ENCODE data around the gene GMCL1.

The GMCL1 gene

GRCh38 chr2:69829256-69830044, at the start of gene GMCL1:
Gene GMCL1, plus strand, starts transcription at chr2:69829660. Its CDS starts 233 bp downstream, at chr2:69829893.
- H3K4me1 ChIP-seq, result peaks cover 15% of the 10 kb centered on the region
- in situ Hi-C loops (cut with MboI; ENCODE audit: low sequenced_read_pairs), result no loop called here
- H3K9me3 ChIP-seq, result no peaks in the 10 kb centered on the region
- H3K4me3 ChIP-seq, result peak within 1 kb of the TSS; percentile 86
- H3K27me3 ChIP-seq (ENCODE audit: low read depth), result no peaks in the 10 kb centered on the region
- no peaks in the 10 kb centered on the region for H3K36me3 ChIP-seq (replicated peaks)
- DNase-seq (ENCODE audit: low spot score in 2 of 2), result peak; percentile 93 to 98

DNA sequence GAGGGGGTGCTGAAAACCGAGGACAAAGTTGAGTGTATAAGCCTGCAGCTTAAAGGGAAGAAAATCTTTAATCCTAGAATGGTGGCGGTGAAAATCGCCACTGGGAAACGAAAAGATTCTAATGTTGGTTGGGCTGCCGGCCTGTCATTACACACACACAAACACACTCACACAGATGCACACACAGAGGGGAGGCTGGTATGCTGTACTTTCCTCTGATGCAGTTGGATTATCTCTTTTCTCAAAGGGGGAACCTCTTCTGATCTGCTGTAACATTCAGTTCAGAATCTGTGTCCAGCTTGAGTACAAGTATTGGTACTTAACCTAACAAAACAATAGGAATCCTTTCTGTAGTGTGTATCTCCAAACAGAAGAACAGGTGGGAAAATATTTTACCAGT, 48.5 kb upstream of the GMCL1 start:
- Histone ChIP-seq H3K4me1 (peaks cover 22% of the 10 kb centered on the region), H3K4me3 (no peak overlapping the region), H3K27me3 (ENCODE audit: low read depth) (no peaks in the 10 kb centered on the region), H3K36me3 (replicated peaks) (no peaks in the 10 kb centered on the region), H3K9me3 (peaks cover 3% of the 10 kb centered on the region; the same call in 1 of the 2 replicates)
- in situ Hi-C loops (cut with MboI; ENCODE audit: low sequenced_read_pairs), result no loop called here
- no peak for DNase-seq (ENCODE audit: low spot score in 2 of 2)

DNA sequence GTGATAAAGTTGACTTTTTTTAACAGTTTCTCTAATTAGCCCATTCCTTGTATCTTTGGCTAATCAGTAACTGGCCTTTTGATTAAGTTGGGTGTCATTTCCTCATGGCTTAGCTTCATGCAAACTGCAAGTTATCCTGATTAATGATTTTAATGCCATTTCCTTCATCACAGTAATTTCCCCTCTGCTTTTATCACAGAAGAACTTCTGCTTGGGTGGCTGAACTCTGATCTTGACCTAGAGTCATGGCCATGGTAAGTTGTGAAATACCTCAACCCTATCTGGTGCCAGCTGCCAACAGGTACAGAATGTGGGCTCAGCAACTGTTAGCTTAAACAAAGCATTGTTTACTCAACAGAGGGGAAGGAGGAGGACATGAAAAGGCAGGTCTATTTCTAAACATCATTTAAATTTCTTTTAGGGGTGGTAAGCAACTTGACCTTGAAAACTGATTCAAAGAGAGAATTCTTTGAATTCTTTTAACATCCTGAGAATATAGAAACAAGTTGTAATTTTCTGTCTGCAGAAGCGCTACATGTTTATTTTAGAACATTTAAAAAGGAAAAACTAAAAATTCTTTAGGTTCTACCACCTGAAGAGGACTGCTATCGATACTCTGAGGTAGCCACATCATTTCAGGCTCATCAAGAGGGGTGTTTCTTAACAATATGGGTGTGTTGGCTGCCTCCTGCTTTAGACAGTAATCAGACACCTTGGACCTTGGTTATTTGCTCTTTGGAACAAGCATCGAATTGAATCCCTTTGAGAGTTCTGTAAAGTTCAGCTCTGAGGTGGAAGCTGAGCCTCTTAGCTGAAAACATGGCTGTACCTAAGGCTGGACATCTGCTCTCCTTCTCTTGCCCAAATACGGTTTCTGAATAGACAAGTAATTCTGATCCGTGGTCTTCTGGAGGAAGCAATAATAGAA, 47.9 kb upstream of the GMCL1 start:
- no peaks in the 10 kb centered on the region for H3K27me3 ChIP-seq (ENCODE audit: low read depth)

DNA sequence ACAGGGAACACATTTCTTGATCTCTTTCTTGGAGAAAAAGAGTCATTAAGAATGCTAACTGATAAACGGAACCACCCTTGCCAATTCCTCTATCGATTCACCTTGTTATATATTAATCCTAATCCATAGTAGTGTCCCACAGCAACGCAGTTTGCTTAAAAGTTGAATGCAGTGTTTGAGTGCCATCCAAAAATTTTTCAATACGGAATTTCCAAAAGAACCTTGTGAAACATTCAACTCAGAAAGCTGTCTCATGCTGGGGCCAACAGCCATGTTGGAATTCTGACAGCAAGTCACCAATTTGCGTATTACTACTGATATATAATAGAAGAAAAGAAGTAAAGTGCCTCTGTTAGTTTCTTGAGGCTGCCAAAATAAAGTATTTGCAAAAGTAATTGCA, 45.2 kb upstream of the GMCL1 start:
- no peak for DNase-seq (ENCODE audit: low spot score in 2 of 2)

More for the DNA sequence above, 47.9 kb upstream of the GMCL1 start:
- no peak for DNase-seq (ENCODE audit: low spot score in 2 of 2)
- in situ Hi-C loops (cut with MboI; ENCODE audit: low sequenced_read_pairs), result no loop called here
- H3K4me1 ChIP-seq, result peaks cover 22% of the 10 kb centered on the region
- H3K36me3 ChIP-seq (replicated peaks), result no peaks in the 10 kb centered on the region
- no peak overlapping the region for H3K4me3 ChIP-seq
- H3K9me3 ChIP-seq, result no peaks in the 10 kb centered on the region

DNA sequence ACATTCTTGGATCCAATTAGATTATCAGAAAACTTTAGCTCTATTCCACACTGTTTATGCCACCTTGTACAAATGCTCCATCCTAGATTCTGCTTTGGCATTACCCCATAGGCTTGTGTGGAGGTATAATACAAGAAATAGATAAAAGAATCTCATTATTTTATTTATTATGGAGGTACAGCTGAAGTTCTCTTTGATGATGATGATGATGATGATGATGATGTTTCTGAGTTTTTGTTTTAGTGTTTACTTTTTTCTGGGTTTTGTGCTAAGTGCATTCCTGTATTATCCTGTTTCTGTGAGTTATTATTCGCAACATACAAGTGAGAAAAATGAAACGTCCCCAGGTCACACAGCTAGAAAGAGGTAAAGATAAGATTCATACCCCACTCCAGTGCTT, 44.1 kb upstream of the GMCL1 start:
- no peaks in the 10 kb centered on the region for H3K36me3 ChIP-seq (replicated peaks)
- in situ Hi-C loops (cut with MboI; ENCODE audit: low sequenced_read_pairs), result no loop called here
- no peaks in the 10 kb centered on the region for H3K27me3 ChIP-seq (ENCODE audit: low read depth)
- H3K4me1 ChIP-seq, result peaks cover 13% of the 10 kb centered on the region
- H3K9me3 ChIP-seq, result no peaks in the 10 kb centered on the region
- no peak overlapping the region for H3K4me3 ChIP-seq
- no peak for DNase-seq (ENCODE audit: low spot score in 2 of 2)

More for the DNA sequence above, 45.2 kb upstream of the GMCL1 start:
- Histone ChIP-seq H3K27me3 (ENCODE audit: low read depth) (no peaks in the 10 kb centered on the region), H3K9me3 (no peaks in the 10 kb centered on the region), H3K4me1 (peaks cover 13% of the 10 kb centered on the region), H3K36me3 (replicated peaks) (no peaks in the 10 kb centered on the region), H3K4me3 (no peak overlapping the region)
- in situ Hi-C loops (cut with MboI; ENCODE audit: low sequenced_read_pairs), result no loop called here

GRCh38 chr2:69786052-69786560, 43.4 kb upstream of the GMCL1 start:
- Histone ChIP-seq H3K9me3 (no peaks in the 10 kb centered on the region), H3K4me1 (peaks cover 14% of the 10 kb centered on the region), H3K36me3 (replicated peaks) (no peaks in the 10 kb centered on the region), H3K27me3 (ENCODE audit: low read depth) (no peaks in the 10 kb centered on the region), H3K4me3 (no peak overlapping the region)
- DNase-seq (ENCODE audit: low spot score in 2 of 2), result no peak
- in situ Hi-C loops (cut with MboI; ENCODE audit: low sequenced_read_pairs), result no loop called here

- H3K27me3 ChIP-seq (ENCODE audit: low read depth), result no peaks in the 10 kb centered on the region
- no peaks in the 10 kb centered on the region for H3K9me3 ChIP-seq
- peaks cover 3% of the 10 kb centered on the region; the same call in 1 of the 2 replicates for H3K4me1 ChIP-seq
- DNase-seq (ENCODE audit: low spot score in 2 of 2), result no peak
- H3K4me3 ChIP-seq, result no peak overlapping the region
- in situ Hi-C loops (cut with MboI; ENCODE audit: low sequenced_read_pairs), result no loop called here
- no peaks in the 10 kb centered on the region for H3K36me3 ChIP-seq (replicated peaks)
Measured at GRCh38 chr2:69789175-69789721, 40.2 kb upstream of the GMCL1 start.

GRCh38 chr2:69789772-69790600, 39.5 kb upstream of the GMCL1 start:
- no peak for DNase-seq (ENCODE audit: low spot score in 2 of 2)
- H3K4me3 ChIP-seq, result no peak overlapping the region
- H3K36me3 ChIP-seq (replicated peaks), result no peaks in the 10 kb centered on the region
- no peaks in the 10 kb centered on the region for H3K9me3 ChIP-seq
- H3K27me3 ChIP-seq (ENCODE audit: low read depth), result no peaks in the 10 kb centered on the region
- peaks cover 3% of the 10 kb centered on the region; the same call in 1 of the 2 replicates for H3K4me1 ChIP-seq
- in situ Hi-C loops (cut with MboI; ENCODE audit: low sequenced_read_pairs), result no loop called here

- DNase-seq (ENCODE audit: low spot score in 2 of 2), result no peak
- no peak overlapping the region for H3K4me3 ChIP-seq
- H3K9me3 ChIP-seq, result no peaks in the 10 kb centered on the region
- in situ Hi-C loops (cut with MboI; ENCODE audit: low sequenced_read_pairs), result no loop called here
- H3K27me3 ChIP-seq (ENCODE audit: low read depth), result no peaks in the 10 kb centered on the region
- peaks cover 3% of the 10 kb centered on the region; the same call in 1 of the 2 replicates for H3K4me1 ChIP-seq
- no peaks in the 10 kb centered on the region for H3K36me3 ChIP-seq (replicated peaks)
Measured at GRCh38 chr2:69790601-69790959, 38.9 kb upstream of the GMCL1 start.

GRCh38 chr2:69791045-69791444, 38.4 kb upstream of the GMCL1 start:
- no peak for DNase-seq (ENCODE audit: low spot score in 2 of 2)
- Histone ChIP-seq H3K9me3 (no peaks in the 10 kb centered on the region), H3K4me3 (no peak overlapping the region), H3K36me3 (replicated peaks) (no peaks in the 10 kb centered on the region), H3K27me3 (ENCODE audit: low read depth) (no peaks in the 10 kb centered on the region), H3K4me1 (peaks cover 3% of the 10 kb centered on the region; the same call in 1 of the 2 replicates)
- in situ Hi-C loops (cut with MboI; ENCODE audit: low sequenced_read_pairs), result no loop called here

DNA sequence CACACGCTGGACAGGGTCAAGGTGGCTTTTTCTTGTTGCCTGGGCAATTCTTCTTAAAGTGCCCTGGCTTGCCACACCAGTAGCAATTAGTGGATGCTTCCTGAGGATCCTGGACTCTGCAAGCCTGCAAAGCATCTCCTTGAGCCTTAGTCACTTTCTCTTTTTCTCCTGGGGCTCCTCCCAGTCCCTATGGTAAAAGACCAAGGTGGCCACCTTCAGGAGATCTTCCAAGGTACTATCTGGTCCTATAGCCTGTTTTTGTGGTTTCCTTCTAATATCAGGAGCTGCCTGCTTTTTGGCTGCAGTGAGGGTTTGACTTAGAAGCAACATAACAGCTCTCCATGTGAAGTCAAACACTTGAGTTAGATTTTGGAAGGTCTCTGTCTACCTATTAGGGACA, 33.3 kb upstream of the GMCL1 start:
- in situ Hi-C loops (cut with MboI; ENCODE audit: low sequenced_read_pairs), result no loop called here
- DNase-seq (ENCODE audit: low spot score in 2 of 2), result no peak
- no peak overlapping the region for H3K4me3 ChIP-seq
- H3K36me3 ChIP-seq (replicated peaks), result no peaks in the 10 kb centered on the region
- H3K9me3 ChIP-seq, result no peaks in the 10 kb centered on the region
- H3K27me3 ChIP-seq (ENCODE audit: low read depth), result no peaks in the 10 kb centered on the region
- peaks cover 10% of the 10 kb centered on the region for H3K4me1 ChIP-seq

DNA sequence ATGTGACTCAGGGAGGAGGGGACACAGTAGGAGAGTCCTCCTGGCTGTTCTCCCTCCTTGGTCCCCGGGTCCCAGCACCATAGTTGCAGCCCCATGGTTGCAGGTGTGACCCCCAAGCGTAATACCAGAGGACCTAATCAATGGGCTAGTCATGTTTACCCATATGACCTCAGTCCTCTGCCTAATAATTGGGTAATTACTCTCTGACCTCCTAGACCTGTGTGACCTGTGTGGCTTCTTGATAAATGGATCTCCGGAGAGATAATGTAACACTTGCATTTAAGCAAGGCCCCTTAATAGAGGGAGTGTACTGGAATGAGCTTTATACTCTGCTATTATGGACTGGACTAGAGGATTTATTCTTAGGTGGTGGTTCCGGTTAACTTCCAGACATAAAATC, 32.2 kb upstream of the GMCL1 start:
- in situ Hi-C loops (cut with MboI; ENCODE audit: low sequenced_read_pairs), result no loop called here
- Histone ChIP-seq H3K27me3 (ENCODE audit: low read depth) (no peaks in the 10 kb centered on the region), H3K9me3 (no peaks in the 10 kb centered on the region), H3K4me3 (no peak overlapping the region), H3K4me1 (peaks cover 10% of the 10 kb centered on the region), H3K36me3 (replicated peaks) (no peaks in the 10 kb centered on the region)
- DNase-seq (ENCODE audit: low spot score in 2 of 2), result no peak

DNA sequence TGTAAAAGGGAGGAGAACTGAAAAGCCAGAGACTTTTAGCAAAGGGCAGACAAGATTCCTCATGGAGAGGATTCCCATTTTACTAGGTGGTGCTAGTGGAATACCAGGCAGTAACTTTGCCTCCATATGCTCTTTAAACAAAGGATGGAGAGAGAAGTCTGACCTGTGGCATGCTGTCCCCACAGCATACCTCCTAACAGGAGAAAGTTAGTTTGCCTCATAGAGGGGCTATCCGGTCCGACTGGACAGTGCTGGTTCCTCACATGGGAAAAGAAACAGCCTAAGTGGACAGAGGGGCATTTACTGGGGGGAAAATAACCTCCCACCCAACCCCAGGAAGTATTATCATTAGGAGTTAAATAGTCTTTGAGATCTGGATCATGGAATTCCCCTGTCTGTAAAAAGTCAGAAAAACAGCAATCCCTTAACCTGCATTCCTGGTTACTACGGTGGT, 31.6 kb upstream of the GMCL1 start:
- H3K27me3 ChIP-seq (ENCODE audit: low read depth), result no peaks in the 10 kb centered on the region
- in situ Hi-C loops (cut with MboI; ENCODE audit: low sequenced_read_pairs), result no loop called here

More for the DNA sequence above, 31.6 kb upstream of the GMCL1 start:
- no peak for DNase-seq (ENCODE audit: low spot score in 2 of 2)
- no peaks in the 10 kb centered on the region for H3K9me3 ChIP-seq
- no peaks in the 10 kb centered on the region for H3K36me3 ChIP-seq (replicated peaks)
- peaks cover 10% of the 10 kb centered on the region for H3K4me1 ChIP-seq
- no peak overlapping the region for H3K4me3 ChIP-seq
